Mammary epithelial cell (primary cell): Measurements from ENCODE around the gene UBE3B.

ENCODE experiments used
- CTCF ChIP-seq, 2 donors: IDR thresholded peaks in 1 of 2; conservative IDR thresholded peaks in 1 of 2; 2 replicates each; pipeline ENCODE4 v1.5.1; 2011 to 2012; ENCODE audit warnings: inconsistent platforms in 2 of 2, low read length in 2 of 2, mild to moderate bottlenecking in 2 of 2, control low read depth in 1 of 2, low read depth in 1 of 2; ENCODE audit not compliant: insufficient read depth in 1 of 2; ENCODE audit errors: extremely low read depth in 1 of 2
- EZH2 ChIP-seq: IDR thresholded peaks from 2 replicates; pipeline ENCODE4 v1.6.1; 2012; ENCODE audit warnings: low read length, inconsistent platforms, borderline replicate concordance

GRCh38 chr12:109461049-109461845 lies 16.2 kb upstream of the UBE3B start:
- no peak for TF ChIP-seq CTCF (conservative IDR thresholded peaks at IDR 0.05 in 1 of 2, IDR thresholded peaks at IDR 0.05 in 1 of 2; ENCODE audit: extremely low read depth in 1 of 2, insufficient read depth in 1 of 2, low read depth in 1 of 2, low read length in 2 of 2)
- TF ChIP-seq EZH2: no peak
